Hindlimb muscle (tissue), 1 donor: ENCODE data around the gene PAMR1. TPM values are rescaled to one million over a fixed set of nuclear protein-coding genes. Genes with fewer than 3 reads are reported as not detected.

Experiments
- DNase-seq: peaks from one replicate; pipeline ENCODE4 v3.0.0-alpha.2; 2013
- polyA plus RNA-seq: library from polyadenylated mRNA; unstranded; fragments of 120-200 nt; gene quantifications from one replicate; pipeline ENCODE4 v1.2.1, GENCODE V29; 2013; ENCODE audit not compliant: insufficient read length

The PAMR1 gene
- polyA plus RNA-seq, 1 donor: 8.4 TPM

- no peak for DNase-seq
Measured at GRCh38 chr11:35491231-35491871, 34.1 kb downstream of the PAMR1 start.

- DNase-seq: no peak
Measured at GRCh38 chr11:35488117-35488516, 37.3 kb downstream of the PAMR1 start.

GRCh38 chr11:35487532-35488078 is 37.8 kb downstream of the PAMR1 start:
- DNase-seq: peak; percentile 47

- no peak for DNase-seq
Measured at GRCh38 chr11:35486934-35487333, 38.5 kb downstream of the PAMR1 start.

GRCh38 chr11:35486446-35486845 is 39.0 kb downstream of the PAMR1 start:
- DNase-seq: no peak

- DNase-seq: peak; percentile 69
Measured at GRCh38 chr11:35485656-35486322, 39.6 kb downstream of the PAMR1 start.

- no peak for DNase-seq
Measured at GRCh38 chr11:35484435-35484834, 41.0 kb downstream of the PAMR1 start.

GRCh38 chr11:35483131-35483820 is 42.1 kb downstream of the PAMR1 start:
- DNase-seq: no peak

GRCh38 chr11:35479731-35480130 is 45.7 kb downstream of the PAMR1 start:
- no peak for DNase-seq

GRCh38 chr11:35478471-35479091 is 46.8 kb downstream of the PAMR1 start:
- no peak for DNase-seq

- DNase-seq: no peak
Measured at GRCh38 chr11:35477901-35478300, 47.5 kb downstream of the PAMR1 start.

GRCh38 chr11:35474688-35475087 is 50.7 kb downstream of the PAMR1 start:
- DNase-seq: no peak

GRCh38 chr11:35473795-35474374 is 51.5 kb downstream of the PAMR1 start:
- no peak for DNase-seq

GRCh38 chr11:35470616-35471015 is 54.8 kb downstream of the PAMR1 start:
- no peak for DNase-seq

GRCh38 chr11:35466058-35466457 is 59.4 kb downstream of the PAMR1 start:
- no peak for DNase-seq

GRCh38 chr11:35464308-35464707 is 61.1 kb downstream of the PAMR1 start:
- no peak for DNase-seq

- DNase-seq: no peak
Measured at GRCh38 chr11:35463331-35463751, 62.1 kb downstream of the PAMR1 start.

GRCh38 chr11:35461917-35462538 is 63.4 kb downstream of the PAMR1 start:
- DNase-seq: no peak

GRCh38 chr11:35459489-35459888 is 65.9 kb downstream of the PAMR1 start:
- DNase-seq: no peak

- DNase-seq: no peak
Measured at GRCh38 chr11:35458846-35459245, 66.6 kb downstream of the PAMR1 start.

GRCh38 chr11:35454362-35454761 is 71.1 kb downstream of the PAMR1 start:
- DNase-seq: no peak

GRCh38 chr11:35436581-35437250 is 88.7 kb downstream of the PAMR1 start:
- no peak for DNase-seq
